Endothelial cell of umbilical vein (primary cell): Measurements from ENCODE around the gene ZIC5. TPM values are rescaled to one million over a fixed set of nuclear protein-coding genes. Genes with fewer than 3 reads are reported as not detected.

ENCODE experiments used
- BruUV-seq: library from RNA; stranded (reverse); fragments of 400-500 nt; replicated peaks from 2 replicates; lab custom pipeline; 2021; lab: Mats Ljungman, UMichigan
- CTCF ChIA-PET: fragments of 300-600, 350-600 bp; sonication (Branson Sonifier 250); formaldehyde crosslinking; loops from one replicate; lab custom pipeline; 2021; ENCODE audit warnings: antibody characterized with exemption, inconsistent platforms; lab: Charles Lee
- POLR2A ChIA-PET: fragments of 300-600, 350-600 bp; sonication (Branson Sonifier 250); formaldehyde crosslinking; loops from one replicate; lab custom pipeline; 2021; ENCODE audit warnings: antibody characterized with exemption, inconsistent platforms; lab: Charles Lee
- DNase-seq: peaks from one replicate; pipeline ENCODE4 v3.0.0-alpha.2; 2011; ENCODE audit warnings: low read depth, low spot score
- FAIRE-seq: peaks from 2 replicates; lab custom pipeline; 2011; peaks lifted over from hg19 to GRCh38; lab: Jason Lieb, UNC
- H2AFZ ChIP-seq: 2 replicates; pipeline ENCODE4 v1.6.0; 2012; ENCODE audit warnings: low read depth, low read length, control low read depth, inconsistent platforms
- H3K27ac ChIP-seq: 2 replicates; pipeline ENCODE4 v1.5.1; 2011; ENCODE audit warnings: low read depth, mild to moderate bottlenecking, control low read depth, low read length, moderate library complexity; ENCODE audit not compliant: insufficient read depth
- H3K27me3 ChIP-seq, 2 experiments: 2 replicates each; pipeline versions ENCODE4 v1.6.0 to v1.6.1; 2011; ENCODE audit warnings: low read length in 2 of 2, mixed read lengths in 1 of 2; ENCODE audit not compliant: control insufficient read depth in 2 of 2, insufficient read depth in 2 of 2
- H3K36me3 ChIP-seq, 2 experiments: 2 replicates in 1 of 2; 3 replicates in 1 of 2; pipeline ENCODE4 v1.5.1; 2011; ENCODE audit warnings: low read length in 2 of 2, mild to moderate bottlenecking in 1 of 2, moderate library complexity in 1 of 2; ENCODE audit not compliant: control insufficient read depth in 2 of 2, insufficient read depth in 2 of 2; ENCODE audit errors: extremely low read depth in 1 of 2
- H3K4me1 ChIP-seq: 3 replicates; pipeline ENCODE4 v1.5.1; 2011; ENCODE audit warnings: mild to moderate bottlenecking, low read length; ENCODE audit not compliant: control insufficient read depth, insufficient read depth; ENCODE audit errors: extremely low read depth
- H3K4me2 ChIP-seq: 2 replicates; pipeline ENCODE4 v1.6.1; 2011; ENCODE audit warnings: low read length, control low read depth, mixed read lengths; ENCODE audit not compliant: insufficient read depth
- H3K4me3 ChIP-seq, 3 experiments: fragments of 200-600 bp in 1 of 3; sonication (generic), shearing (Covaris generic) in 1 of 3; replicated peaks in 1 of 3; 2 replicates each; pipeline ENCODE4 v1.5.1; 2011 to 2016; ENCODE audit warnings: control low read depth in 3 of 3, low read length in 3 of 3, mild to moderate bottlenecking in 2 of 3, inconsistent platforms in 1 of 3, low read depth in 1 of 3, moderate library complexity in 1 of 3; ENCODE audit not compliant: insufficient read depth in 1 of 3
- H3K79me2 ChIP-seq: 2 replicates; pipeline ENCODE4 v1.6.0; 2012; ENCODE audit warnings: low read length, inconsistent platforms; ENCODE audit not compliant: control insufficient read depth, insufficient read depth
- H3K9ac ChIP-seq: replicated peaks from 2 replicates; pipeline ENCODE3; 2011; ENCODE audit warnings: low read length, control low read depth; ENCODE audit not compliant: insufficient read depth; ENCODE audit errors: extremely low read depth
- H3K9me1 ChIP-seq: replicated peaks from 3 replicates; pipeline ENCODE4 v1.6.0; 2011; ENCODE audit warnings: mild to moderate bottlenecking, low read length; ENCODE audit not compliant: control insufficient read depth, insufficient read depth; ENCODE audit errors: extremely low read depth
- H3K9me3 ChIP-seq: replicated peaks from 2 replicates; pipeline ENCODE4 v1.5.1; 2012; ENCODE audit warnings: low read length, inconsistent platforms; ENCODE audit not compliant: control insufficient read depth, insufficient read depth
- H4K20me1 ChIP-seq: replicated peaks from 2 replicates; pipeline ENCODE3; 2011; ENCODE audit warnings: mild to moderate bottlenecking, low read length; ENCODE audit not compliant: control insufficient read depth, insufficient read depth; ENCODE audit errors: extremely low read depth
- CTCF ChIP-seq, 2 donors: IDR thresholded peaks; 1 replicate in 1 of 2; 2 replicates in 1 of 2; pipeline ENCODE4 v1.5.1; 2011; ENCODE audit warnings: low read length in 2 of 2, mild to moderate bottlenecking in 2 of 2, moderate library complexity in 2 of 2, control low read depth in 1 of 2, inconsistent platforms in 1 of 2, low read depth in 1 of 2; ENCODE audit not compliant: insufficient read depth in 1 of 2; ENCODE audit errors: extremely low read depth in 1 of 2
- EZH2 ChIP-seq: IDR thresholded peaks from 2 replicates; pipeline ENCODE4 v1.6.1; 2012; ENCODE audit warnings: borderline replicate concordance, low read depth, mild to moderate bottlenecking, moderate library complexity, low read length, inconsistent platforms; ENCODE audit not compliant: severe bottlenecking
- FOS ChIP-seq: IDR thresholded peaks from 2 replicates; pipeline ENCODE4 v1.6.1; 2011; ENCODE audit warnings: mild to moderate bottlenecking, low read length, moderate library complexity, borderline replicate concordance; ENCODE audit not compliant: insufficient read depth
- GATA2 ChIP-seq: IDR thresholded peaks from 2 replicates; pipeline ENCODE4 v1.7.0; 2011; ENCODE audit warnings: low read depth, mild to moderate bottlenecking, moderate library complexity, mixed read lengths, low read length; ENCODE audit not compliant: insufficient read length, insufficient read depth
- JUN ChIP-seq: IDR thresholded peaks from 2 replicates; pipeline ENCODE4 v1.6.1; 2011; ENCODE audit warnings: borderline replicate concordance, low read depth; ENCODE audit not compliant: insufficient read length, insufficient read depth
- MAX ChIP-seq: IDR thresholded peaks from 2 replicates; pipeline ENCODE4 v1.6.1; 2011; ENCODE audit not compliant: insufficient read depth, insufficient read length
- MYC ChIP-seq: IDR thresholded peaks from one replicate; pipeline ENCODE4 v1.6.1; 2011; ENCODE audit warnings: mild to moderate bottlenecking, low read depth, low read length
- POLR2A ChIP-seq: IDR thresholded peaks from 2 replicates; pipeline ENCODE4 v1.6.1; 2012; ENCODE audit warnings: low read depth, mild to moderate bottlenecking, control low read depth, low read length
- POLR2AphosphoS5 ChIP-seq: IDR thresholded peaks from 2 replicates; pipeline ENCODE4 v1.6.1; 2012; ENCODE audit warnings: low read depth, mild to moderate bottlenecking, control low read depth, low read length, moderate library complexity; ENCODE audit not compliant: insufficient read depth
- dilution Hi-C: fragments of 300-500 bp; cut with MboI; formaldehyde crosslinking; loops from one replicate; pipeline ENCODE4 v1.15.0; 2019; ENCODE audit warnings: low sequenced_read_pairs; ENCODE audit not compliant: extremely low pct_ligation_motif_present
- intact Hi-C: fragments of 100-400 bp; cut with micrococcal nuclease; formaldehyde crosslinking; loops from one replicate; pipeline ENCODE4 v1.10.0; 2022
- polyA plus RNA-seq, 4 experiments: library from polyadenylated mRNA; depleted of rRNA in 3 of 4; stranded (reverse) in 3 of 4; unstranded in 1 of 4; fragments of >200 nt; gene quantifications; 2 replicates each; pipeline versions ENCODE4 v1.2.1 to v1.2.3, GENCODE V29; 2011 to 2012; ENCODE audit warnings: missing spikeins in 1 of 4
- total RNA-seq: library from RNA; stranded (reverse); gene quantifications from 2 replicates; pipeline ENCODE4 v1.2.3, GENCODE V29; 2021

The ZIC5 gene
- total and polyA plus RNA-seq, 2 donors (not counting 3 experiments of a cell fraction or from before 2014, with no cell fraction given): not detected

GRCh38 chr13:99956473-99957349 is 14.9 kb downstream of the ZIC5 start:
- Histone ChIP-seq H4K20me1 (no peaks in the 10 kb centered on the region), H3K36me3 (no peaks in the 10 kb centered on the region), H2AFZ (no peak overlapping the region), H3K9me3 (no peaks in the 10 kb centered on the region), H3K9ac (no peak overlapping the region), H3K9me1 (no peaks in the 10 kb centered on the region), H3K27ac (no peak overlapping the region), H3K79me2 (no peaks in the 10 kb centered on the region), H3K4me1 (peaks cover 7% of the 10 kb centered on the region), H3K27me3 (peaks cover 68 to 78% of the 10 kb centered on the region in 2 experiments), H3K4me3 (no peak overlapping the region), H3K4me2 (no peak overlapping the region)
- TF ChIP-seq EZH2 (peak; percentile 90), POLR2A (no peak)
- no TSS peak for BruUV-seq
- FAIRE-seq (no peak), DNase-seq (no peak)
- intact Hi-C loops (no loop called here), dilution Hi-C loops (no loop called here)
- CTCF ChIA-PET: interaction anchor here (0.8 to 2.2 kb wide), 4 partner anchors 277 to 299 kb away, joined by 3 to 5 read pairs (median 4); no protein-coding TSS in a partner anchor
- POLR2A ChIA-PET: interaction anchor here (0.6 kb wide), 1 partner anchor 729 kb away, joined by 3 read pairs; no protein-coding TSS in a partner anchor

- Histone ChIP-seq H4K20me1 (no peaks in the 10 kb centered on the region), H3K27ac (no peak overlapping the region), H3K9me1 (no peaks in the 10 kb centered on the region), H3K4me1 (peaks cover 7% of the 10 kb centered on the region), H3K36me3 (no peaks in the 10 kb centered on the region), H3K27me3 (peaks cover 62 to 73% of the 10 kb centered on the region in 2 experiments), H3K9me3 (no peaks in the 10 kb centered on the region), H2AFZ (no peak overlapping the region), H3K4me3 (no peak overlapping the region), H3K79me2 (no peaks in the 10 kb centered on the region), H3K9ac (no peak overlapping the region), H3K4me2 (no peak overlapping the region)
- DNase-seq (no peak), FAIRE-seq (no peak)
- dilution Hi-C loops: no loop called here
- TF ChIP-seq POLR2A (no peak), GATA2 (no peak), EZH2 (no peak), POLR2AphosphoS5 (no peak), CTCF (IDR thresholded peaks at IDR 0.05; ENCODE audit: extremely low read depth in 1 of 2, insufficient read depth in 1 of 2, low read depth in 1 of 2, low read length in 2 of 2) (no peak), MYC (no peak), FOS (no peak), JUN (no peak), MAX (no peak)
- ChIA-PET CTCF (interaction anchor here (0.8 to 1.6 kb wide), 3 partner anchors 278 to 377 kb away, joined by 3 to 4 read pairs (median 3); no protein-coding TSS in a partner anchor), POLR2A (interaction anchor here (0.6 kb wide), 1 partner anchor 730 kb away, joined by 3 read pairs; no protein-coding TSS in a partner anchor)
- no TSS peak for BruUV-seq
- intact Hi-C loops: no loop called here
Observed at GRCh38 chr13:99955747-99956472, 15.7 kb downstream of the ZIC5 start.
